ENCODE data around the gene ATOH8.

GRCh38 chr2:85740193-85740592, 13.6 kb upstream of the ATOH8 start:
- no peak for TF ChIP-seq POLR2AphosphoS5 (IDR thresholded peaks at IDR 0.05)
- no peak for TF ChIP-seq CTCF (IDR thresholded peaks at IDR 0.05)
- no peak for TF ChIP-seq POLR2A (IDR thresholded peaks at IDR 0.05)
